H1 (cell line): ENCODE data around the gene BBS1. TPM values are rescaled to one million over a fixed set of nuclear protein-coding genes. Genes with fewer than 3 reads are reported as not detected.

Source experiments
- CTCF ChIA-PET: fragments of 300-600 bp; sonication (Branson Sonifier 250); formaldehyde crosslinking; loops from one replicate; lab custom pipeline; 2021; ENCODE audit not compliant: partially characterized antibody; lab: Charles Lee
- POLR2A ChIA-PET: fragments of 300-600 bp; sonication (Branson Sonifier 250); formaldehyde crosslinking; loops from one replicate; lab custom pipeline; 2021; ENCODE audit warnings: inconsistent platforms; ENCODE audit not compliant: partially characterized antibody; lab: Charles Lee
- DNase-seq, 2 experiments: peaks; one replicate each; pipeline versions ENCODE4 v3.0.0 to v3.0.0-alpha.2; 2010 to 2022; ENCODE audit warnings: low spot score in 2 of 2, low read depth in 1 of 2, mixed read lengths in 1 of 2
- FAIRE-seq: peaks from 2 replicates; lab custom pipeline; 2011; peaks lifted over from hg19 to GRCh38; lab: Jason Lieb, UNC
- H2AFZ ChIP-seq: 2 replicates; pipeline ENCODE4 v1.8.1; 2012; ENCODE audit warnings: low read length, inconsistent platforms
- H2AK5ac ChIP-seq: 2 replicates; pipeline ENCODE4 v1.6.1; 2013; ENCODE audit warnings: low read depth, low read length
- H2BK120ac ChIP-seq: replicated peaks from 2 replicates; pipeline ENCODE3; 2013; ENCODE audit warnings: low read depth, low read length, inconsistent platforms
- H2BK12ac ChIP-seq: 2 replicates; pipeline ENCODE4 v1.6.1; 2013; ENCODE audit warnings: low read depth, low read length
- H2BK15ac ChIP-seq: 2 replicates; pipeline ENCODE4 v1.6.1; 2013; ENCODE audit warnings: low read length
- H2BK20ac ChIP-seq: 2 replicates; pipeline ENCODE4 v1.6.1; 2013; ENCODE audit warnings: low read length
- H2BK5ac ChIP-seq: 2 replicates; pipeline ENCODE4 v1.6.1; 2013; ENCODE audit warnings: low read depth, low read length
- H3K14ac ChIP-seq: 2 replicates; pipeline ENCODE4 v1.6.1; 2013; ENCODE audit warnings: inconsistent platforms; ENCODE audit not compliant: insufficient read length
- H3K18ac ChIP-seq: 2 replicates; pipeline ENCODE4 v1.6.1; 2013; ENCODE audit warnings: low read length; ENCODE audit errors: extremely low read depth
- H3K23ac ChIP-seq: 2 replicates; pipeline ENCODE4 v1.6.1; 2013; ENCODE audit warnings: inconsistent platforms; ENCODE audit not compliant: insufficient read length
- H3K23me2 ChIP-seq: 2 replicates; pipeline ENCODE4 v1.6.1; 2013; ENCODE audit warnings: low read depth, low read length
- H3K27ac ChIP-seq: 2 replicates; pipeline ENCODE4 v1.6.1; 2011; ENCODE audit warnings: low read depth, low read length, inconsistent platforms
- H3K27me3 ChIP-seq, 4 experiments: replicated peaks in 1 of 4; 1 replicate in 1 of 4; 2 replicates in 3 of 4; pipeline versions ENCODE4 v1.6.1 to v1.8.1; 2011 to 2013; ENCODE audit warnings: low read length in 3 of 4, mild to moderate bottlenecking in 3 of 4, inconsistent platforms in 2 of 4, mixed read lengths in 2 of 4, moderate library complexity in 1 of 4; ENCODE audit not compliant: control insufficient read depth in 3 of 4, insufficient read depth in 3 of 4; ENCODE audit errors: extremely low read depth in 1 of 4
- H3K36me3 ChIP-seq, 4 experiments: 2 replicates each; pipeline versions ENCODE4 v1.6.1 to v1.8.1; 2011 to 2013; ENCODE audit warnings: mild to moderate bottlenecking in 4 of 4, low read length in 3 of 4, moderate library complexity in 2 of 4, control low read depth in 1 of 4, inconsistent platforms in 1 of 4; ENCODE audit not compliant: insufficient read depth in 4 of 4, control insufficient read depth in 2 of 4
- H3K4ac ChIP-seq: replicated peaks from 2 replicates; pipeline ENCODE3; 2013; ENCODE audit warnings: low read length, low read depth, mixed read lengths, inconsistent platforms; ENCODE audit not compliant: insufficient read length
- H3K4me1 ChIP-seq, 4 experiments: replicated peaks in 1 of 4; 1 replicate in 1 of 4; 2 replicates in 3 of 4; pipeline versions ENCODE4 v1.6.1 to v1.8.1; 2011 to 2013; ENCODE audit warnings: low read length in 3 of 4, inconsistent platforms in 2 of 4, mixed read lengths in 1 of 4; ENCODE audit not compliant: insufficient read depth in 4 of 4, control insufficient read depth in 3 of 4
- H3K4me2 ChIP-seq, 2 experiments: 2 replicates each; pipeline versions ENCODE4 v1.6.1 to v1.8.1; 2011 to 2013; ENCODE audit warnings: low read depth in 2 of 2, low read length in 2 of 2, control low read depth in 1 of 2, inconsistent platforms in 1 of 2, mild to moderate bottlenecking in 1 of 2; ENCODE audit not compliant: insufficient read depth in 1 of 2
- H3K4me3 ChIP-seq, 4 experiments: fragments of 200-600, 300-600 bp in 1 of 4; sonication (generic), shearing (Covaris generic), sonication (Bioruptor Twin) in 1 of 4; 2 replicates each; pipeline versions ENCODE4 v1.5.1 to v1.8.1; 2011 to 2016; ENCODE audit warnings: low read length in 4 of 4, low read depth in 3 of 4, control low read depth in 2 of 4, inconsistent platforms in 2 of 4, mild to moderate bottlenecking in 2 of 4, mixed read lengths in 1 of 4, moderate library complexity in 1 of 4; ENCODE audit not compliant: insufficient read depth in 2 of 4; ENCODE audit errors: extremely low read depth in 1 of 4
- H3K56ac ChIP-seq: replicated peaks from 2 replicates; pipeline ENCODE3; 2013; ENCODE audit warnings: low read depth, mild to moderate bottlenecking, mixed read lengths, low read length, inconsistent platforms; ENCODE audit not compliant: insufficient read length
- H3K79me1 ChIP-seq: 2 replicates; pipeline ENCODE4 v1.6.1; 2013; ENCODE audit warnings: low read depth, low read length, control low read depth
- H3K79me2 ChIP-seq, 2 experiments: 2 replicates each; pipeline versions ENCODE4 v1.6.1 to v1.8.1; 2012 to 2013; ENCODE audit warnings: low read length in 2 of 2, mild to moderate bottlenecking in 2 of 2, inconsistent platforms in 1 of 2; ENCODE audit not compliant: insufficient read depth in 2 of 2, control insufficient read depth in 1 of 2
- H3K9ac ChIP-seq, 4 experiments: replicated peaks in 1 of 4; 1 replicate in 1 of 4; 2 replicates in 3 of 4; pipeline versions ENCODE4 v1.6.1 to v1.8.1; 2011 to 2013; ENCODE audit warnings: low read depth in 3 of 4, low read length in 3 of 4, control low read depth in 2 of 4, mild to moderate bottlenecking in 2 of 4, moderate library complexity in 2 of 4, inconsistent platforms in 1 of 4; ENCODE audit errors: extremely low read depth in 1 of 4
- H3K9me3 ChIP-seq, 2 experiments: 2 replicates each; pipeline versions ENCODE4 v1.6.1 to v1.8.1; 2012 to 2013; ENCODE audit warnings: mild to moderate bottlenecking in 2 of 2, moderate library complexity in 2 of 2, control low read depth in 1 of 2, inconsistent platforms in 1 of 2, low read depth in 1 of 2, low read length in 1 of 2, mixed read lengths in 1 of 2; ENCODE audit not compliant: insufficient read depth in 2 of 2
- H4K20me1 ChIP-seq, 2 experiments: replicated peaks in 1 of 2; 2 replicates each; pipeline versions ENCODE3 to v1.8.1; 2011 to 2013; ENCODE audit warnings: inconsistent platforms in 2 of 2, low read length in 2 of 2, mild to moderate bottlenecking in 1 of 2; ENCODE audit not compliant: insufficient read depth in 2 of 2, control insufficient read depth in 1 of 2
- H4K5ac ChIP-seq: 2 replicates; pipeline ENCODE4 v1.6.1; 2013; ENCODE audit warnings: low read length, low read depth, mixed read lengths, inconsistent platforms; ENCODE audit not compliant: insufficient read length
- H4K8ac ChIP-seq: 2 replicates; pipeline ENCODE4 v1.8.0; 2013; ENCODE audit warnings: mild to moderate bottlenecking, moderate library complexity, low read length, inconsistent platforms; ENCODE audit not compliant: insufficient read depth; ENCODE audit errors: extremely low read depth
- H4K91ac ChIP-seq: replicated peaks from 2 replicates; pipeline ENCODE3; 2013; ENCODE audit warnings: low read length, mixed read lengths, inconsistent platforms; ENCODE audit not compliant: insufficient read length
- CTBP2 ChIP-seq: IDR thresholded peaks from 2 replicates; pipeline ENCODE4 v1.7.0; 2011; ENCODE audit warnings: borderline replicate concordance, mild to moderate bottlenecking, moderate library complexity, mixed read lengths, low read length; ENCODE audit not compliant: insufficient read depth, insufficient read length
- JUND ChIP-seq: IDR thresholded peaks from 2 replicates; pipeline ENCODE4 v1.6.1; 2011; ENCODE audit warnings: mild to moderate bottlenecking, improper control_type of control experiment, low read length
- KDM4A ChIP-seq: IDR thresholded peaks from one replicate; pipeline ENCODE4 v1.7.1; 2012; ENCODE audit warnings: low read depth, mild to moderate bottlenecking, moderate library complexity, low read length, inconsistent platforms; ENCODE audit not compliant: severe bottlenecking
- MAFK ChIP-seq: IDR thresholded peaks from 2 replicates; pipeline ENCODE4 v1.6.1; 2012; ENCODE audit warnings: low read depth, mild to moderate bottlenecking, improper control_type of control experiment, low read length
- MAX ChIP-seq: IDR thresholded peaks from 2 replicates; pipeline ENCODE4 v1.6.1; 2012; ENCODE audit warnings: inconsistent platforms
- POU5F1 ChIP-seq: IDR thresholded peaks from 2 replicates; pipeline ENCODE4 v1.6.1; 2011; ENCODE audit warnings: low read depth, mild to moderate bottlenecking, low read length, moderate library complexity
- RXRA ChIP-seq: IDR thresholded peaks from 2 replicates; pipeline ENCODE4 v1.6.1; 2011; ENCODE audit warnings: low read depth, mild to moderate bottlenecking, low read length, moderate library complexity; ENCODE audit not compliant: insufficient read depth
- TAF7 ChIP-seq: optimal IDR thresholded peaks from 2 replicates; pipeline ENCODE3; 2011; ENCODE audit warnings: low read depth, mild to moderate bottlenecking, inconsistent platforms, low read length, moderate library complexity, borderline replicate concordance
- whole genome bisulfite sequencing, 2 experiments: shearing (Covaris generic) in 1 of 2; methylation state at CpG; one replicate each; pipeline versions ENCODE4 v1.1.6 to v1.1.7; 2013 to 2015; ENCODE audit warnings: low lambda C conversion rate in 2 of 2, mixed read lengths in 2 of 2, inconsistent platforms in 1 of 2, low coverage in 1 of 2, missing lambda C conversion rate in 1 of 2; ENCODE audit not compliant: insufficient replicate concordance in 2 of 2, insufficient coverage in 1 of 2, insufficient read length in 1 of 2; ENCODE audit errors: extremely low coverage in 1 of 2, missing lambda C conversion rate in 1 of 2; 5-methylcytosine and 5-hydroxymethylcytosine counted together
- polyA plus RNA-seq, 7 experiments: library from polyadenylated mRNA; depleted of rRNA in 3 of 7; stranded (reverse) in 5 of 7; unstranded in 2 of 7; fragments of >200 nt in 5 of 7; fragments of 200-250 nt in 2 of 7; gene quantifications; 1 replicate in 5 of 7; 2 replicates in 1 of 7; 4 replicates in 1 of 7; pipeline versions ENCODE4 v1.2.1 to v1.2.3, GENCODE V29; 2011 to 2013; ENCODE audit warnings: missing spikeins in 2 of 7, mixed read lengths in 2 of 7
- total RNA-seq: library from RNA; stranded (reverse); fragmentation: NEBNext Ultra II Directional; extraction: Animal tissue kit (Norgen Biotek cat#: 25700); gene quantifications from 2 replicates; pipeline ENCODE4 v1.2.1, GENCODE V29; 2021

The BBS1 gene
- total and polyA plus RNA-seq, 2 of the 8 experiments (the other 6 are each of a cell fraction or from before 2014, with no cell fraction given): 19.1 to 19.5 TPM

- ChIA-PET CTCF (interaction anchor here (1.1 kb wide), 1 partner anchor 63 kb away, joined by 3 read pairs; no protein-coding TSS in a partner anchor), POLR2A (interaction anchor here (1.2 to 3.6 kb wide), 5 partner anchors 9 to 62 kb away, joined by 3 to 15 read pairs (median 4); partner anchors contain the start of genes ACTN3 and ZDHHC24)
- no peak overlapping the region for H2BK12ac ChIP-seq
- no peak overlapping the region for H3K4ac ChIP-seq
- no peak overlapping the region for H2BK20ac ChIP-seq
- no peak for FAIRE-seq
- no peak overlapping the region for H4K5ac ChIP-seq
- H3K23me2 ChIP-seq: no peaks in the 10 kb centered on the region
- H3K14ac ChIP-seq: no peak overlapping the region
- no peaks in the 10 kb centered on the region for H3K79me2 ChIP-seq
- H3K56ac ChIP-seq: no peak overlapping the region
- H2BK5ac ChIP-seq: no peak overlapping the region
- no peak overlapping the region for H4K91ac ChIP-seq
- H2AFZ ChIP-seq: no peak overlapping the region
- peaks cover 16 to 37% (median 28%) of the 10 kb centered on the region in 4 experiments for H3K36me3 ChIP-seq
- H4K20me1 ChIP-seq: peaks cover 0 to 5% of the 10 kb centered on the region in 2 experiments
- no peaks in the 10 kb centered on the region for H3K79me1 ChIP-seq
- H3K23ac ChIP-seq: no peak overlapping the region
- no peak overlapping the region for H2AK5ac ChIP-seq
- peaks cover 0 to 2% (median 0%) of the 10 kb centered on the region in 4 experiments; a peak in 1 of 7 replicates for H3K4me1 ChIP-seq
- H3K9ac ChIP-seq: no peak overlapping the region
- DNase-seq: no peak
- H4K8ac ChIP-seq: no peak overlapping the region
- no peak overlapping the region for H3K27ac ChIP-seq
- no peak overlapping the region for H3K4me3 ChIP-seq
- 88% methylated on average over 1 of the region's 3 CpGs; no CpG with 5 or more reads in 1 of the 2 experiments for WGBS, 2 experiments
- H3K18ac ChIP-seq: no peak overlapping the region
- H2BK120ac ChIP-seq: no peak overlapping the region
- no peaks in the 10 kb centered on the region for H3K9me3 ChIP-seq
- no peak overlapping the region for H2BK15ac ChIP-seq
- H3K27me3 ChIP-seq: no peaks in the 10 kb centered on the region
- H3K4me2 ChIP-seq: no peak overlapping the region
- TF ChIP-seq POU5F1: no peak
- no peak for TF ChIP-seq JUND
- no peak for TF ChIP-seq CTBP2
- no peak for TF ChIP-seq TAF7
- no peak for TF ChIP-seq MAFK
- TF ChIP-seq MAX: no peak
- no peak for TF ChIP-seq KDM4A
- TF ChIP-seq RXRA: no peak
Measured at GRCh38 chr11:66555416-66555815, 45.0 kb downstream of the BBS1 start.
